Kidney epithelial cell (primary cell): Measurements from ENCODE around the gene LPCAT2. TPM values are rescaled to one million over a fixed set of nuclear protein-coding genes. Genes with fewer than 3 reads are reported as not detected.

Experiments
- DNase-seq: peaks from one replicate; pipeline ENCODE4 v3.0.0-alpha.2; 2010; ENCODE audit warnings: low read depth
- H3K27me3 ChIP-seq: 2 replicates; pipeline ENCODE4 v1.6.0; 2011; ENCODE audit warnings: low read length; ENCODE audit not compliant: control insufficient read depth, insufficient read depth
- H3K36me3 ChIP-seq: 2 replicates; pipeline ENCODE4 v1.5.1; 2011; ENCODE audit warnings: low read length; ENCODE audit not compliant: control insufficient read depth, insufficient read depth
- H3K4me3 ChIP-seq: 2 replicates; pipeline ENCODE4 v1.5.1; 2011; ENCODE audit warnings: low read depth, mild to moderate bottlenecking, control low read depth, low read length
- CTCF ChIP-seq: IDR thresholded peaks from 2 replicates; pipeline ENCODE4 v1.5.1; 2011; ENCODE audit warnings: mild to moderate bottlenecking, moderate library complexity, low read length, control low read depth, inconsistent platforms; ENCODE audit not compliant: insufficient read depth, poor library complexity, severe bottlenecking
- total RNA-seq: library from RNA; depleted of rRNA; stranded (reverse); fragments of >200 nt; gene quantifications from 2 replicates; pipeline ENCODE4 v1.2.3, GENCODE V29; 2015

Gene LPCAT2
- total RNA-seq, 1 donor from 2014 or later: 4.2 TPM

DNA sequence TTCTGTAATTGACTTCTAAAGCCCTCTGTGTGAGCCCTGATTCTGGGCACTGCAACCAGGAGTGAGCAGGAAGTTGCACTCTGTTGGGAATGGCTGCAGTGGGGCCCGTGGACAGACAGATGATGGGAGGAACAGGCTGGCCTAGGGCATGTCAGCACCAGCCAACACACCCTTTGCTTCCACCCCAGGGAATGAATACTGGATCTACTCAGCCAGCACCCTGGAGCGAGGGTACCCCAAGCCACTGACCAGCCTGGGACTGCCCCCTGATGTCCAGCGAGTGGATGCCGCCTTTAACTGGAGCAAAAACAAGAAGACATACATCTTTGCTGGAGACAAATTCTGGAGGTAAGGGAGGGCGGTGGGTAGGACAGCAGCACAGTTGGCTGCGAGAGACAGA lies 10.8 kb upstream of the LPCAT2 start:
- no peaks in the 10 kb centered on the region for H3K36me3 ChIP-seq
- H3K4me3 ChIP-seq: no peak overlapping the region
- no peak for DNase-seq
- no peak for TF ChIP-seq CTCF
- H3K27me3 ChIP-seq: no peaks in the 10 kb centered on the region

GRCh38 chr16:55499281-55499680 lies 9.6 kb upstream of the LPCAT2 start:
- Histone ChIP-seq H3K4me3 (no peak overlapping the region), H3K36me3 (no peaks in the 10 kb centered on the region), H3K27me3 (no peaks in the 10 kb centered on the region)
- no peak for TF ChIP-seq CTCF
- DNase-seq: no peak

DNA sequence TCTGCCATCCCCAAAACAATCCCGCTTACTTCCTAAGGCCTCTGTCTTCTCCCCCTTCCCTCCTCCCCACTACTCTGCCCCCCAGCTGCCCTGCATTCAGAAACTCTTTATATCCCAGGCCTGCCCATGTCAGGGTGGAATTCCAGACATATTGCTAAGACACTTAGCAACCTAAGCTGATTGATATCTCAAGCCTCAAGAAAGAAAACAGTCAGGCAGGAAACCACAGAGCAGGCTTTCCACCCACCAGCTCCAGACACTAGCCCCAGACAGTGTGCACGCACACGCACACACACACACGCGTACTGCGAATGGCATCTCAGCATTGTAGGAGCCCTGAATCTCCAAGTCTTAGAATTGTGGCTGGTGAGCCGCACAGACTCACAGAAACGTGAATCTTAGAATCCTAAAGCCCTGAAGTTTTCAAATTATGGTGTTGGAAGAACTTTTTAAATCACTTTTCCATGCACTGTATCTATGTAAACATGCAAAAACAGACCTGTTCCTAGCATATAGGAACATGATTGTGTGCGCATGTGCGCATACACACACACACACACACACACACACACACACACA lies 8.8 kb upstream of the LPCAT2 start:
- no peak overlapping the region for H3K4me3 ChIP-seq
- DNase-seq: peak; percentile 94

GRCh38 chr16:55500530-55501011 lies 8.3 kb upstream of the LPCAT2 start:
- TF ChIP-seq CTCF: no peak
- H3K4me3 ChIP-seq: no peak overlapping the region
- DNase-seq: no peak
- H3K27me3 ChIP-seq: no peaks in the 10 kb centered on the region
- no peaks in the 10 kb centered on the region for H3K36me3 ChIP-seq

More for the DNA sequence above, 8.8 kb upstream of the LPCAT2 start:
- Histone ChIP-seq H3K36me3 (no peaks in the 10 kb centered on the region), H3K27me3 (no peaks in the 10 kb centered on the region)
- no peak for TF ChIP-seq CTCF

- no peaks in the 10 kb centered on the region for H3K27me3 ChIP-seq
- no peak for DNase-seq
These were observed 7.1 kb upstream of the LPCAT2 start for GRCh38 chr16:55501549-55502322.

More at GRCh38 chr16:55501549-55502322, 7.1 kb upstream of the LPCAT2 start:
- H3K4me3 ChIP-seq: no peak overlapping the region
- peak; percentile 44 for TF ChIP-seq CTCF
- no peaks in the 10 kb centered on the region for H3K36me3 ChIP-seq
